ENCODE results near the gene CBLN1. TPM values are rescaled to one million over a fixed set of nuclear protein-coding genes. Genes with fewer than 3 reads are reported as not detected.

Gene CBLN1
- total RNA-seq, 1 donor from 2014 or later: 0.11 TPM

DNA sequence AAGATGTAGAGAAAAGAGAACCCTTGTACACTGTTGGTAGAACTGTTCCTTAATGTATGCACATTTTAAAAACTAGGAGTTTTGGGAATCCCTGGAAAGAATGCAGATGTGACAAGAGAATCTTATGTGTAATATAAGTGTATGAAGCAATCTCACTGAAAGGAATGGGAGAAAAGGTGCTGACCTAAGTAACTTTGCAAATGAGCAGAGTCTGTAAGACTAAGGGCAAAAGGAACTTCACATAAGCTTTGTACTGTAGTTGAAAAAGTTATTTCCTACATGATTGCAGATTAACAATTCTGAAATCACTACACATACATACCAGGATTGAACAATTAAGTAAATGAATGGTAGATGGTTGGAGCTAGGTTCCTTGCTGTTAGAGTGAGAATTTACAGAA is 22.3 kb downstream of the CBLN1 start:
- Histone ChIP-seq H3K79me2 (ENCODE audit: insufficient read depth, low read length) (no peaks in the 10 kb centered on the region), H3K4me1 (ENCODE audit: insufficient read depth, low read length) (no peaks in the 10 kb centered on the region), H3K27me3 (ENCODE audit: insufficient read depth, low read length) (no peaks in the 10 kb centered on the region), H4K20me1 (ENCODE audit: insufficient read depth, low read length) (no peaks in the 10 kb centered on the region), H3K4me3 (ENCODE audit: insufficient read depth, low read depth, low read length) (no peak overlapping the region), H3K9me3 (ENCODE audit: insufficient read depth, low read depth, low read length) (peaks cover 3% of the 10 kb centered on the region), H3K4me2 (ENCODE audit: low read length) (no peak overlapping the region), H3K9ac (ENCODE audit: low read length) (no peak overlapping the region), H3K27ac (ENCODE audit: low read depth, low read length) (no peak overlapping the region), H2AFZ (ENCODE audit: low read depth, low read length) (no peak overlapping the region), H3K36me3 (ENCODE audit: insufficient read depth, low read length) (no peaks in the 10 kb centered on the region)
- Mint-ChIP-seq H3K4me3 (ENCODE audit: unreplicated experiment) (no peak overlapping the region), H3K4me1 (ENCODE audit: low read depth, unreplicated experiment) (no peaks in the 10 kb centered on the region), H3K27me3 (ENCODE audit: low read depth, unreplicated experiment) (peaks cover 8% of the 10 kb centered on the region), H3K36me3 (ENCODE audit: low read depth, unreplicated experiment) (no peaks in the 10 kb centered on the region), H3K9me3 (ENCODE audit: unreplicated experiment) (no peaks in the 10 kb centered on the region), H3K27ac (ENCODE audit: unreplicated experiment) (no peak overlapping the region)
- TF ChIP-seq EZH2 (IDR thresholded peaks at IDR 0.05; ENCODE audit: insufficient read depth, low read length) (no peak), CTCF (IDR thresholded peaks at IDR 0.05; ENCODE audit: insufficient read depth, low read depth, low read length) (no peak)
- DNase-seq (ENCODE audit: low read depth): no peak
- FAIRE-seq: no peak

GRCh38 chr16:49250689-49251088 is 30.9 kb downstream of the CBLN1 start:
- no peak for FAIRE-seq
- no peak for DNase-seq (ENCODE audit: low read depth)
- Histone ChIP-seq H3K36me3 (ENCODE audit: insufficient read depth, low read length) (no peaks in the 10 kb centered on the region), H3K4me2 (ENCODE audit: low read length) (no peak overlapping the region), H4K20me1 (ENCODE audit: insufficient read depth, low read length) (no peaks in the 10 kb centered on the region), H3K9ac (ENCODE audit: low read length) (no peak overlapping the region), H2AFZ (ENCODE audit: low read depth, low read length) (no peak overlapping the region), H3K4me1 (ENCODE audit: insufficient read depth, low read length) (no peaks in the 10 kb centered on the region), H3K4me3 (ENCODE audit: insufficient read depth, low read depth, low read length) (no peak overlapping the region), H3K27me3 (ENCODE audit: insufficient read depth, low read length) (no peaks in the 10 kb centered on the region), H3K27ac (ENCODE audit: low read depth, low read length) (no peak overlapping the region), H3K9me3 (ENCODE audit: insufficient read depth, low read depth, low read length) (no peaks in the 10 kb centered on the region), H3K79me2 (ENCODE audit: insufficient read depth, low read length) (no peaks in the 10 kb centered on the region)
- TF ChIP-seq CTCF (IDR thresholded peaks at IDR 0.05; ENCODE audit: insufficient read depth, low read depth, low read length) (no peak), EZH2 (IDR thresholded peaks at IDR 0.05; ENCODE audit: insufficient read depth, low read length) (no peak)
- Mint-ChIP-seq H3K27ac (ENCODE audit: unreplicated experiment) (no peak overlapping the region), H3K9me3 (ENCODE audit: unreplicated experiment) (peaks cover 1% of the 10 kb centered on the region), H3K4me1 (ENCODE audit: low read depth, unreplicated experiment) (no peaks in the 10 kb centered on the region), H3K27me3 (ENCODE audit: low read depth, unreplicated experiment) (peaks cover 9% of the 10 kb centered on the region), H3K36me3 (ENCODE audit: low read depth, unreplicated experiment) (no peaks in the 10 kb centered on the region), H3K4me3 (ENCODE audit: unreplicated experiment) (no peak overlapping the region)

DNA sequence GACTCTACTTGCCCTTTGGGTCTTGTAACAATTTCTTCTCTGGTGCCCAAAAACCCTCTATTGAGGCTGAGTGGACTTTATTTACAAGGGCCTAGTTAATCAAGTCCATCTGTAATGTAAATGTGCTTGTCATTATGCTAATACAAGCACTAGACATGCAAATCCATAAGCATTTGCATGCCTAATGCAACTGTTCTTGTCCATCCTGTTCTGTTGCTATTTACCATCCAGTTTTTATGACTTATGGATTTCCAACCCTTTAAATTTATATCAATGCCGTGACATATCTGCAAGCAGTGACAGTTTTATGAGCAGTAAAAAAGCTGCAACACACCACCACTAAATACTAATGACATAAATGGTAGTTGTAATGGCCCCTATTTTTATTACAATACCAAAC is 33.4 kb downstream of the CBLN1 start:
- H3K36me3 ChIP-seq (ENCODE audit: insufficient read depth, low read length): no peaks in the 10 kb centered on the region
- Mint-ChIP-seq H3K4me3 (ENCODE audit: unreplicated experiment) (no peak overlapping the region), H3K4me1 (ENCODE audit: low read depth, unreplicated experiment) (no peaks in the 10 kb centered on the region), H3K27me3 (ENCODE audit: low read depth, unreplicated experiment) (peaks cover 14% of the 10 kb centered on the region), H3K27ac (ENCODE audit: unreplicated experiment) (no peak overlapping the region), H3K36me3 (ENCODE audit: low read depth, unreplicated experiment) (no peaks in the 10 kb centered on the region), H3K9me3 (ENCODE audit: unreplicated experiment) (peaks cover 1% of the 10 kb centered on the region)
- H3K9ac ChIP-seq (ENCODE audit: low read length): no peak overlapping the region
- TF ChIP-seq EZH2 (IDR thresholded peaks at IDR 0.05; ENCODE audit: insufficient read depth, low read length): no peak
- no peak for TF ChIP-seq CTCF (IDR thresholded peaks at IDR 0.05; ENCODE audit: insufficient read depth, low read depth, low read length)
- H2AFZ ChIP-seq (ENCODE audit: low read depth, low read length): no peak overlapping the region
- peaks cover 3% of the 10 kb centered on the region for H3K9me3 ChIP-seq (ENCODE audit: insufficient read depth, low read depth, low read length)
- H3K27ac ChIP-seq (ENCODE audit: low read depth, low read length): no peak overlapping the region
- no peaks in the 10 kb centered on the region for H3K79me2 ChIP-seq (ENCODE audit: insufficient read depth, low read length)
- FAIRE-seq: no peak
- no peak overlapping the region for H3K4me2 ChIP-seq (ENCODE audit: low read length)
- no peaks in the 10 kb centered on the region for H3K27me3 ChIP-seq (ENCODE audit: insufficient read depth, low read length)
- no peak for DNase-seq (ENCODE audit: low read depth)
- H3K4me3 ChIP-seq (ENCODE audit: insufficient read depth, low read depth, low read length): no peak overlapping the region
- no peaks in the 10 kb centered on the region for H3K4me1 ChIP-seq (ENCODE audit: insufficient read depth, low read length)
- no peaks in the 10 kb centered on the region for H4K20me1 ChIP-seq (ENCODE audit: insufficient read depth, low read length)
